ENCODE results near the gene OPRL1.

OPRL1 gene

DNA sequence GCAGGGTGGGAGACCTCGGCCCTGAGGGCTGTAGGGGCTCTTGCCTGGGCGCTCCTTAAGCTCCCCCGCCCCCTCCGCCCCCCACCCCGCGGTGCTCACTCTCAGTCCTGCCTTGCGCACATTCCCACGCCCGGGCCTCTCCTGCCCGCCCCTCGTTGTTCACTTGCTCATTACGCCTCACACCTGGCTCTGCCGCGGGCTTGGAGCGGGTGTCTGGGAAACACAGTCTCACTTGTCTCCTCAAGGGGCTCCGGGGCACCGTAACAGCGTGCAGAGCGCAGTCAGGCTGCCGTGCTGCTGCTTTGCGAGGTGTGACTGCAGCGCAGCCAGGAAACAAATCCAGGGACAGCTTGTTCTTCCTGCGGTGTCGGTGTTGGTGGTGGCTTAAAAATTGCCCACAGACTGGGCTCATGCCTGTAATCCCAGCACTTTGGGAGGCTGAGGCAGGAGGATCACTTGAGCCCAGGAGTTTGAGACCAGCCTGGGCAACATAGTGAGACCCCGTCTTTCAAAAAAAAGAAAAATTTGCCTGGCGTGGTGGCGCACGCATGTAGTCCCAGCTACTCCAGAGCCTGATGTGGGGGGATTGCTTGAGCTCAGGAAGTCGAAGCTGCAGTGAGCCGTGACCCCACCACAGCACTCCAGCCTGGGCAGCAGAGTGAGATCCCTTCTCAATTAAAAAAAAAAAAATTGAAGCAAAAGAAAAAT is 22.9 kb downstream of the OPRL1 start:
- no peak for DNase-seq (ENCODE audit: low read depth in 3 of 3)

DNA sequence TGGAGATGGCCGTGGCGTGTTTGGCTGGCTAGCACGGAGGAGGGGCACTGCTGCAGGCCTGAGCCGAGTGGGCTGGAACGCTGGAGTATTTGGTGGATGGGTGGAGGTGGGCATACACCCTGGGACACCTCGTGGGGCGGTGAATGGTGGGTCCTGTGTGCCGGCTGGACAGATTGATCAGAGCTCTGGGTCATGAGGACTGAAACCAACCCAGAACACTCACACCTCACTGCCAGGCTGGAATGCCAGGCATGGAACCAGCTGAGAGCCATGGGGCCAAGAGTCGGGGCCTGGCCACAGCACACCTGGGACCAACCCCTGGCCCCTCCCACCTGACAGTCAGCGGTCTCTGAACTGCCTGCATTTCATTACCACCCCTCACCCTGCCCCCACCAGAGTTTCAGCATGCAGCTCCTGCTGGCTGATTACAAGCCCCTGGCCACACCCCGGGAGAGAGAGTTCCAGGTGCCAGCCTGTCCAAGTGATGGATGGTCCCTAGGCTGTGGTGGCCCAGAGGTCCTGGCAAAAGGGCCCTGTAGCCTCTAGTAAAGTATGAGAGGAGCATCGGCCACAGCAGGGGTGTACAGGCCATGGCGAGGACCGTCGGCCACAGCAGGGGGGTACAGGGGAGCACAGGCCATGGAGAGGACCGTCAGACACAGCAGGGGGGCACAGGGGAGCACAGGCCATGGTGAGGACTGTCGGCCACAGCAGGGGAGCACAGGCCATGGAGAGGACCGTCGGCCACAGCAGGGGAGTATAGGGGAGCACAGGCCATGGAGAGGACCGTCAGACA is 24.2 kb downstream of the OPRL1 start:
- DNase-seq (ENCODE audit: low read depth in 3 of 3), result no peak

DNA sequence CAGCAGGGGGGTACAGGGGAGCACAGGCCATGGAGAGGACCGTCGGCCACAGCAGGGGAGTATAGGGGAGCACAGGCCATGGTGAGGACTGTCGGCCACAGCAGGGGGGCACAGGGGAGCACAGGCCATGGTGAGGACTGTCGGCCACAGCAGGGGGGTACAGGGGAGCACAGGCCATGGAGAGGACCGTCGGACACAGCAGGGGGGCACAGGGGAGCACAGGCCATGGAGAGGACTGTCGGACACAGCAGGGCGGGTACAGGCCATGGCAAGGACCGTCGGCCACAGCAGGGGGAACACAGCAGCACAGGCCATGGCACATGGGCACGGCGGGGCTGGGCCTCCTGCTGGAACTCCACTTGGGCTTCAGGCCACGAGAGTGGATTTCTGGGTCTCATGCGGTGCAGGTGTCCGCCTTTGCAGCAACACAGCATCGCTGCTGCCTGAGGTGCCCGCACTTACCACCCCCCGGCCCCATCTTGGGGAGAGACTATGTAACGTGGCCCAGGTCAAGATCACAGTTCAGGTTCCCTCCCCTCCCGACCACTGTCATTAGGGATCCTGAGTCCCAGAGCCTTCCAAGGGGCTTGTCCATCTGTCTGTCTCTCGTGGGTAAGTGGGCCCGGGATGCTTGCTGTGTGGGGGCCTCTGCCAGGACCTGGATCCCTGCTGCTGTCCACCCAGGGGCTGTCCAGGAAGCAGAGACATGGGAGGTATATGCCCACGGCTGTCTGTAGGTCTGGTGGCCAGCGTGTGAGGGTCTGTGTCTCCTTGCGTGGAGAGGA is 25.0 kb downstream of the OPRL1 start:
- no peak for DNase-seq (ENCODE audit: low read depth in 3 of 3)

DNA sequence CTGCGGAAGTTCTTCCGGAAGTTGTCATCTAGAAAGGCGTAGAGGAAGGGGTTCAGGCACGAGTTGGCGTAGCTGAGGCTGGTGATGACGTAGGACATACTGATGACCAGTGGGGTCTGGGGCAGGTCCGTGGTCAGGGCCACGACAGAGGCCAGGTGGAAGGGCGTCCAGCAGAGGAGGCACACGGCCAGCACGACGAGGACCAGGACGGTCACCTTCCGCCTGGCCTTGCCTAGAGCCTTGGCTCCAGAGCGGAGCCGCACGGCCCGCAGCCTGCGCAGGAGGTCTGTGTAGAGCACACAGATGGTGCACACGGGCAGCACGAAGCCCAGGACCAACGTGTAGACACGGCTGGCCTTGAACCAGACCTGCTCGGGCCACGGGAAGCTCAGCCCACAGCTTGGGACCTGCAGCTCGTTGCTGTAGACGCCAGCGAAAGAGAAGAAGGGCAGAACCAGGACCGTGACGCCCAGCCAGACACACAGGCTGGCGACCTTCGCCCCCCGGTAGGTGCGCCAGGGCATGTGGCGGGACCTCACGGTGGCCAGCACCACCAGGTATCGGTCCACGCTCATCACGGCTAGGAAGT is 26.1 kb downstream of the OPRL1 start:
- no peak for DNase-seq (ENCODE audit: low read depth in 3 of 3)

DNA sequence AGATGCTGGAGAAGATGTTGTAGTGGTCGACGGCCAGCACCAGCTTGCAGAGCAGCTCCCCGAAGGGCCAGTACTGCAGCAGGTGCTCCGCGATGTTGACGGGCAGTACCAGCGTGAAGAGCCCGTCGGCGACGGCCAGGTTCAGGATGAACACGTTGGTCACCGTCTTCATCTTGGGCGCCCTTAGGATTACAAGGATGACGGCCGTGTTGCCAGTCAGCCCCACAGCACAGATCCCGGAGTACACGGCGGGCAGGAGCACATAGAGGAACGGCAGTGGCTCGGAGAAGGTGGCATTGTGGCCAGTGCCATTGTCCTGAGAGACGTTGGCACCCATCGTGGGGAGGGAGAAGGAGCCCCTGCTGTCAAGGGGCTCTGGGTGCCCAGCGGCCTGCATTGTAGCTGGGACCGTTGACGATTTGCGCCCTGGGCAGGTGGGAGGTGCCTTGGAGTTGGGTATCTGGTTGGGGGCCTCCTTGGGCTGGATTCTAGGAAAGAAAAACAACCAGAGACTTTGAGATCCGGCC is 26.6 kb downstream of the OPRL1 start:
- no peak for DNase-seq (ENCODE audit: low read depth in 3 of 3)

DNA sequence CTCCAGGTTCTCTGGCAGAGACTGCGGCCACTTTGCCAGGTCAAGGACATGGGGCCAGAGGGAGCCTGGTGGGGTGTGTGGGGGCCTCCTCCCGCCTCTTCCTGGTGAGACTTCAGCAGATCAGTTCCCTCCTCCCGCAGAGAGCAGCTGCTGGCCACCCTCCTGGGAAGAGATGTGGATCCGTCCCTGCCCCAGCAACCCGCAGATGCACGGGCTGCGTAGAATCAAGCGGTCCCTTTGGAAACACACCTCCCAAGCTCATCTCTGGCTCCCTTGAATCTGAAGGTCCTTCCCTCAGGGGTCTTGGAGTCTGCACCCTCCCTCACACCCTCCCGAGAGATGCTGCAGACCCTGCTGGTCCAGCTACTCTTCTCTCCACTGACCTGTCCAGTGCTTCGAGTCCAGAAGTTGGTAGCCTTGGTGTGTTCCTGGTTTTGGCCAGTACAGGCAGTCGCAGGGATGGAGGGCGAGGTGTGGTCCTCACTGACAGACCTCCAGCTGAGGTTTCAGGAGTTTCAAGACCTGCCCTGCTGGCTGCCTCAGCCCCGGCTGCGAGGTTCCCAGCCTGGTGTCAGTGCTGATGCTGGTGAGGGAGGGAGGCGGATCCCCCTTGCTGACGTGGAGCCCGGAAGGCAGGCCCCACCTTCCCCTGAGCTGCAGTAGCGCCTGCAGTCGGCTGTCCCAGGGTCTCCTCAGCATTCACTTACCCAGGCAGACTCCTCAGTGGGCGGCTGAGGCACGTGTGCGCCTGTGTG is 27.3 kb downstream of the OPRL1 start, which contains the start of gene NPBWR2:
Gene NPBWR2 (minus strand): TSS at position 585 of the 755 bp plus-strand sequence. CDS start 734 bp downstream, outside the sequence.
- no peak for DNase-seq (ENCODE audit: low read depth in 3 of 3)

DNA sequence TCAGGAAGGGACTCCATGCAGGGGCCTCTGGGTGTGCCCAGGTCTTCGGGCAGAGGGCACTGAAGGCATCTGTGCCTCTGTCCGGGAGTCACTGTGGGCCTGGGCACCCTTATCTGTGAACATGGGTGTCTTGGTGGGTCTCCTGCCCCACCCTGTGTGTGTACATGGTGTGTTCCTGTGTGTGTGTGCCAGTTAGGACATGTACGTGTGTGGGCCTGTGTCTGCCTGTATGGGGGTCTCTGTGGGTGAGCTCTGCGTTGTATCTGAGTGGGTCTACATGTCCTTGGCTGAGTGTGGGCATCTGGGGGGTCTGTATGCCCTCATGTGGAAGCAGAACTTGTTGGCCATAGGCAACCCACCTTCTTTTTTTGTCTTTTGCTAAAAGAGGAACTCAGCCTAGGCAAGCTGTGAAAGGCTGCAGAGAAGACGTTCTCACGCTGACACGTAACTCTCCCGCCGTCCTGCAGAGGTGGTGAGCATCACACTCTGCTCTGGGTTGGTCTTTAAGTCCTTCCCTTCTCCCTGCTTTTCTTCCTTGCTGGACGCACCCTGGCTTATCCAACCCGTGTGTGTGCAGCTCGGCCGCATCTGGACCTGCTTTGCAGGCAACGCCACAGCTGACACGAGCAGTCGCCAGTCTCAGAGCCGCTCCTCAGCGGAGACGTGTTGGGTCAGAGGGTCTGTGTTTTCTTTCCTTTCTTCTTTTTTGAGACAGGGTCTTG is 28.0 kb downstream of the OPRL1 start:
- no peak for DNase-seq (ENCODE audit: low read depth in 3 of 3)

DNA sequence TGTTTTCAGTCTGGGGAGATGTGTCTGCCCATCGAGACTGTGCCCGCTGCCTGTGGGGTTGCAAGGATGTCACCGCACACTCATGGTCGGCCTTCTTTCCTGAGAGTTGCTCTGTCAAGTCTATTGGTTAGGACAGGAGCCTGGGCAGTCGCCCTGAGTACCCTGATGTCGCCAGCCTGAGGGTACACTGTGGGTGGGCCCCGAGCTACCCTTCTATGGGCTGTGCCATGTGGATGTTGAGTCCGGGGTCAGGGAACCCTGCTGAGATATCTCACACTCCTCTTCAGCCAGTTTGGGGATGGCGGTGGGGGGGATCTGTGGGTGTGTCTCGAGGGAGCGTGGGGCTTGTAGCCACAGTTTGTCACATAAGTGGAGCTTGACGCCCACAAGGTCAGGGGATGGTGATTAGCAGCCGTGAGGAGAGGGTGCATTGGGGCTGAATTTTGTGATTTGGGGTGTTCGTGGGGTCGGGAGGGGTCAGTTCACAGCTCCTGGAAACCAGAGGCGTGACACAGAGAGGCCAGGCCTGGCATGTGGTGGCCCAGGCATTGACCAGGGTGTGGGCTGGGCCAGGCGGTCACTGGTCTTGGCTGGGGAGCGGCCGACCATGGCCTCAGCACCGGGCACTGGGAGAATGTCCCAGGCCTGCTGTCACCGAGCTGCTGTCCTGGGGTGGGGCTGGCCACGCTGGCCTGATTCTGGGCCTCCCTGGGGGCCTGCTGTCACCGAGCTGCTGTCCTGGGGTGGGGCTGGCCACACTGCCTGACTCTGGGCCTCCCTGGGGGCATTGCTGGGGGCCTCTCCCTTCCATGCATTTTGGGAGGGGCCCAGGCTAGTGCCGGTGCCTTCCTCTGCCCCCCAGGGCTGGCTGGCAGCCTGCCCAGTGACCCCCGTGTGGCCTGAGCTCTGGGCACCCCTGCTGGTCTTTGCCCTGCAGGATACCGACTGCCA is 29.1 kb downstream of the OPRL1 start:
- DNase-seq (ENCODE audit: low read depth in 3 of 3), result no peak

DNA sequence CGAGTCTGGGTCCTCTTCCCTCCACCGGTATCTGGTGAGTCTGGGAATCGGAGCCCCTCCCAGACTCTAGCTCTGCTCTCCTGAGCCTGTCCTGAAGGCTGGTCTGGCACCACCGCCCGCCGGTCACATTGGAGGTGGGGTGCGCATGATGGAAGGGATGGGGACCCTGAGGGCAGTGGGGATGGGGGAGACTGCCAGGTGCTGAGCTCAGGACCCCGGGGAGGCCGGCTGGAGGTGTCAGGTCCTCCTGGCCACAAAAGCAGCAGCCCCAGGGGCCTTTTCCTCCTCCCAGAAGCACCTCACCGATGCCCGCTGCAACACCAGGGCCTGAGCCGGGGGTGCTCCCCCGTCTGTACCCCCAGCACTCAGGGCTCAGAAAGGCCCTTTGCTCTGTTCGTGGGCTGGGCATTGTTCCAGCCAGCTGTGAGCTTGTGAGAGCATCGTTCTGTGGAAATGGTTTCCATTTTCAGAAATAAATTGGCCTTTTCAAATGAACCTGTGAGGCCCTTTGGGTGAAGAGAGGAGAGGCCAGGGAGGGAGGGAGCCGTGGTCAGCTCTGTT is 30.0 kb downstream of the OPRL1 start:
- no peak for DNase-seq (ENCODE audit: low read depth in 3 of 3)

DNA sequence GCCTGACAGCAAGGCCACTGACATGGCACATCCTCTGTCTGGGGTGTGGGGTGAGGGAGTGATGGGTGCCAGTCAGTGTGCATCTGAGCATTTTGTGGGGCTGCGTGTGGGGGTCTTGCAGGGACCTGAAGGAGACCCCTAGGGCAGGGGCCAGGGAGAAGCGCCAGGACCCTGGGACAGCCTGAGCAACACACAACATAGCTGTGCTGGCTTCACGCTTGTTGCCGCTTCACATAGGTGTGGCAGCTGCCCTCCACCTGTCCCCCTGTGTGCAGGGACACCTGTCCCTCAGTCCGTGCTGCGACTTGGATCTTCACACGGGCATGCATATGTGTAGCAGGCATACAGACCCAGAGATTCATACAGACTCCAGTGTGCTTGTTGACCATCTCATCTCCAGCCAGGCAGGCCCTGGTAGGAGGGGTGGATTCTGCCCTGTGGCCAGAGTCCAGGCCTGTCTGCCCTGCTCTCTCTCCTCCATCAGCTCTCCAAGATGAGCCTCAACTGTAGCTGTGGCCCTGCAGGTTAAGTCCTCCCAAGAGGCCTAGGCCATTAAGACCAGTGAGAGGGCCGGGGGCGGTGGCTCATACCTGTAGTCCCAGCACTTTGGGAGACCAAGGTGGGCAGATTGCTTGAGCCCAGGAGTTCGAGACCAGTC is 30.7 kb downstream of the OPRL1 start:
- no peak for DNase-seq (ENCODE audit: low read depth in 3 of 3)

DNA sequence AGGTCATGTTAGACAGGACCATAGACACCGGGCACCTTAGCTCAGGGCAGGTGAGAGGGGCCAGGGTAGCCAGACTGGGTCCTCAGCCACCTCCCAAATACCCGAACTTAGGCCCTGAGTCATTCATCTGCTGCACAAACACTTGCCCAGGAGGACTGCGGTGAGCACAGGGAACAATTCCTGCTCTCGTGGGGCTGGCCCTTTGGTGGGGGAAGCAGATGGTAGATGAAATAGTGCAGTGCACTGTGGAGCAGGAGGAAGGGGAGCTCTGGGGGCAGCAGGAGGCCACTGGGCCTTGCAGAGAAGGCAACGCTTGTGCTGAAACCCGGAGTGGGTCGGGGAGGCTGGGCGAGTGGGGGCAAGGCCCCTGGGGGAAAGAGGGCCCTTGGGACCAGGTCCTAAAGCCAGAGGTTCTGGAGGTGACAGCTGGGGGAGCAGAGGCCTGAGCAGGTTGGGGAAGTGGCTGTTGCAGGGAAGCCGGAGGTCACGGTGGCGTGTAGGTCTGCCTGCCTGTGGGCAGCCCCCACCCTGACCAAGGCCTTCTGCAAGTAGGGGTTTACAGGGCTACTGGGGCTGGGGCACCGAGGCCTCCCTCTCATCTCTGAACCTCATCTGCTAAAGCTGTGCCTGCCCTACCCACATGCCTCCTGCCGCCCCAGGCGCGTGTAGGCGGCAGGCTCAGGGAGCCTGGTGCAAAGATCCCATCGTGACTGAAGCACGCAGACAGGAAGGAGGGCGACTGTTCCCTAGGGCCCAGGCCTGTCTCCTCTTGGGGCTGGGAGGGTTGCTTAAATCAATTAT is 32.2 kb downstream of the OPRL1 start:
- no peak for DNase-seq (ENCODE audit: low read depth in 3 of 3)

DNA sequence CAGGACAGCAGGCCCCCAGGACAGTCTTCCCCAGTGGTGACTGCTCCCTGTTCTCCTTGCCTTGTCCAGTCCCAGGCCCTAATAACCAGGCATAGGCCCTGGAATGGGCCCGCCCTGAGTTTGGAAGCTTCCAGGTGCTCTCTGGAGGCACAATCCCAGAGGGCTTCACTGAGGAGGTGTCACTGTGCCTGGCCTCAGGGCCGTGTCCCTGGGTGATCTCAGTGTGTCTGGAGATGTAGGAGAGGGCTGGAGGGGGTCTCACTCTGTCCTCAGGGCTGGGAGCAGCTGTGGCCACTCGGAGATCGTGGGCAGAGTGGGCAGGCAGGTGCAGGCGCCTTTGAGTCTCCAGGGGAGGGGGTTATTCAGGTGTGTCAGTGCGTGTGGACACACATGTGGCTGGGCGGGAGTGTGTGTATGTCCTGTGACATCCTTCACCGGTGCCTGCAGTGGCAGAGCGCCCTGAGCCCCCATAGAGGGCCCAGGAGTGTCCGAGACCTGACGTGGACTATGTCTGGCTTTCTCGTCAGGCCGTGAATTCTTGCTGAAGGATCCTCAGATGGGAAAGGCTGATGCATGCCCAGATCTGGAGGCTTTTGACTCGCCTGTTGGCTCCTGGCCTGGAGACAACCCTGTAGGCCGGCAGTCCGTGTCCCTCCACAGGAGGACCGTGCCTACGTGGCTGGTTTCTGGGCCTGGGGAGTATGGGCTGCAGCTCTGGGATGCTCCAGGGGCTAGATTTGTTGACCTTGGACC is 33.0 kb downstream of the OPRL1 start:
- no peak for DNase-seq (ENCODE audit: low read depth in 3 of 3)

DNA sequence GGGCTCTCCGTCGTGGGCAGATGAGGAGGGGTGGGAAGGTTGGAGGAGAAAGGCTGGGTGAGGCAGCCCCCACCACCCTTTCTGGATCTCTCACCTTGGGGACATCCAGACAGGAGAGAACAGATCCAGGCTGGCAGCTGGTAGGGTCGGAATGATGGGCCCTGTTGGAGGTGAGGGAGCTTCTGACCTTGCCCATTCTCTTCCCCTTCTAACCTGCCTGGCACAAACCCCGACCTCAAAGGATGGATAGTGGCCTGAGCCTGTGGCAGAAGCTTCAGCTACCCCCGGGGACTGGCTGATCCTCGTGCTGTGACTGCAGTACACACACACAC is 33.5 kb downstream of the OPRL1 start:
- no peak for DNase-seq (ENCODE audit: low read depth in 3 of 3)

DNA sequence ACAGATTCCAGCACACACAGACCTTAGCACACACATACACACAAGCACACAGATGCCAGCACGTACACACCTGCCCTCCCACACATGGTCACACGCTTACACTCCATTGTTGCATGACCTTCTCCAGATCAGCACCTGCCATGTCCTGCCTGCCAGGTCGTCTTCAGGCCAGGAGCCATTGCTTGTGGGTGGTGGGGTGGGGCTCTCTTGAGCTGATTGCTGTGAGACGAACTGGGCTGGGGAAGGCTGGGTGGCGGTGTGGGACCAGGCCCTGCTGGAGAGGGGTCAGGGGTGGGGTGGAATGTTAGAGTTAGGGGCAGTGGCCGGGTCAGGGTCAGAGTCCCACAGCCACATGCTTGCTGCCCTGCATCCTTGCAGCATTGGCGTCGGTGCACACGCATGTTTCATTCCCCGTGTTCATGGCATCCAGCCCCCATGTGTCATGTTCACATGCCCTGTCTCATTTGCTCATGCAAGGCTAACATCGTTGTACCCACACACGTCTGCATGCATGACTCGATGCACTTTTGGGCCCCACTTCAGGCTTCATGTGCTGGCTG is 34.0 kb downstream of the OPRL1 start:
- no peak for DNase-seq (ENCODE audit: low read depth in 3 of 3)

DNA sequence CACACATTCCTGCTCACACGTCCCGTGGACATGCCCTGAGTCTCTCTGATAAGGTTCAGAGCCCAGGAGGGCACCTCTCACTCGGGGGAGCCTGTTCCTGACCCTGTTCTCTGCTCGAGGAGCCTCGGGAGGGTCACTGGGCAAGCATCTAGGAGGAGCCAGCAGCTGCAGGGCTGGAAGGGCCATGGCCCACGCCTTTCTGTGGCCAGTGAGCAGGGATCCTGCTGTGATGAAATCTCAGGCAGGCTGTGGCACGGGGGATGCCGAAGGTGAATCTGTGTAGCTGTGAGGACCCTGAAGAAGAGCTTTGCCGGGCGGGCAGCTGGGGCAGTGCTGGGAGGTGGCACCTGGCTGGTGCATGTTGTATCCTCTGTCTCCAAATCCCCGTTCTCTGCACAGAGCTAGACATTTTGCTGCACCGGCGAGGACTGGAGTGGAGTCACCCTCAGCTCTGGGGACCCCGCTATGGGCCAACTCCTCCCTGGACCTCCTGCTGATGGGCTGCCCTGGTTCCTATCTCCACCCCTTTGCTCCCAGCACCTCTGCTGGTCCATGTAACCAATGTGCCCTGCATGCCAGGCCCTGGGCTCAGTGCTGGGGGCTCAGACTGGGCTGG is 34.6 kb downstream of the OPRL1 start:
- no peak for DNase-seq (ENCODE audit: low read depth in 3 of 3)

Data from stimulated activated CD4-positive, alpha-beta T cell treated with anti-CD3 and anti-CD28 coated beads, TNF-alpha, amount 100 ng/mL, for 24 hours (primary cell).